Endothelial cell (in vitro differentiated cells): ENCODE data around the gene GAK. TPM values are rescaled to one million over a fixed set of nuclear protein-coding genes. Genes with fewer than 3 reads are reported as not detected.

Experiments used
- DNase-seq: peaks from one replicate; pipeline ENCODE4 v3.0.0; 2021; ENCODE audit warnings: low spot score
- H3K27ac Mint-ChIP-seq: one replicate; pipeline ENCODE4 v1.8.0; 2021; ENCODE audit warnings: mixed read lengths, inconsistent platforms; ENCODE audit not compliant: unreplicated experiment
- H3K27me3 Mint-ChIP-seq: one replicate; pipeline ENCODE4 v1.8.0; 2021; ENCODE audit warnings: mild to moderate bottlenecking, moderate library complexity, mixed read lengths, inconsistent platforms; ENCODE audit not compliant: unreplicated experiment
- H3K36me3 Mint-ChIP-seq: one replicate; pipeline ENCODE4 v1.8.0; 2021; ENCODE audit warnings: mild to moderate bottlenecking, low read depth, mixed read lengths, inconsistent platforms; ENCODE audit not compliant: unreplicated experiment
- H3K4me1 Mint-ChIP-seq: one replicate; pipeline ENCODE4 v1.8.0; 2021; ENCODE audit warnings: mild to moderate bottlenecking, mixed read lengths, inconsistent platforms; ENCODE audit not compliant: unreplicated experiment
- H3K4me3 Mint-ChIP-seq: one replicate; pipeline ENCODE4 v1.8.0; 2021; ENCODE audit warnings: mild to moderate bottlenecking, mixed read lengths, inconsistent platforms; ENCODE audit not compliant: unreplicated experiment
- H3K9me3 Mint-ChIP-seq: one replicate; pipeline ENCODE4 v1.8.0; 2021; ENCODE audit warnings: mixed read lengths, inconsistent platforms; ENCODE audit not compliant: unreplicated experiment
- CTCF ChIP-seq: fragments of 200-600 bp; sonication (generic); IDR thresholded peaks from one replicate; pipeline ENCODE4 v1.5.0; 2021; ENCODE audit warnings: antibody characterized with exemption; ENCODE audit not compliant: unreplicated experiment
- total RNA-seq: library from RNA; stranded (reverse); fragmentation: NEBNext Ultra II Directional; extraction: Animal tissue kit (Norgen Biotek cat#: 25700); gene quantifications from one replicate; pipeline ENCODE4 v1.2.1, GENCODE V29; 2021; ENCODE audit not compliant: unreplicated experiment

The GAK gene
- total RNA-seq, 1 donor from 2014 or later: 112 TPM

GRCh38 chr4:829291-829690 is 102.8 kb downstream of the GAK start:
- TF ChIP-seq CTCF: no peak
- no peak overlapping the region for H3K27ac Mint-ChIP-seq
- H3K4me1 Mint-ChIP-seq: peaks cover 5% of the 10 kb centered on the region
- DNase-seq: no peak
- H3K4me3 Mint-ChIP-seq: no peak overlapping the region
- H3K9me3 Mint-ChIP-seq: no peaks in the 10 kb centered on the region
- H3K27me3 Mint-ChIP-seq: peaks cover 19% of the 10 kb centered on the region
- peaks cover 6% of the 10 kb centered on the region for H3K36me3 Mint-ChIP-seq

GRCh38 chr4:828641-829271 is 103.4 kb downstream of the GAK start:
- no peaks in the 10 kb centered on the region for H3K9me3 Mint-ChIP-seq
- H3K4me3 Mint-ChIP-seq: no peak overlapping the region
- H3K4me1 Mint-ChIP-seq: peaks cover 5% of the 10 kb centered on the region
- peak; percentile 42 for DNase-seq
- peaks cover 15% of the 10 kb centered on the region for H3K27me3 Mint-ChIP-seq
- H3K27ac Mint-ChIP-seq: no peak overlapping the region
- H3K36me3 Mint-ChIP-seq: peaks cover 6% of the 10 kb centered on the region
- TF ChIP-seq CTCF: no peak

- peaks cover 5% of the 10 kb centered on the region for H3K4me1 Mint-ChIP-seq
- DNase-seq: no peak
- peaks cover 18% of the 10 kb centered on the region for H3K27me3 Mint-ChIP-seq
- peak overlapping the region; percentile 61 for H3K4me3 Mint-ChIP-seq
- peak overlapping the region; percentile 65 for H3K27ac Mint-ChIP-seq
- H3K9me3 Mint-ChIP-seq: no peaks in the 10 kb centered on the region
- peaks cover 6% of the 10 kb centered on the region for H3K36me3 Mint-ChIP-seq
- TF ChIP-seq CTCF: no peak
Measured at GRCh38 chr4:827209-828081, 104.7 kb downstream of the GAK start.

- no peak overlapping the region for H3K4me3 Mint-ChIP-seq
- TF ChIP-seq CTCF: no peak
- H3K9me3 Mint-ChIP-seq: no peaks in the 10 kb centered on the region
- H3K27ac Mint-ChIP-seq: no peak overlapping the region
- H3K4me1 Mint-ChIP-seq: peaks cover 5% of the 10 kb centered on the region
- peaks cover 9% of the 10 kb centered on the region for H3K36me3 Mint-ChIP-seq
- peaks cover 24% of the 10 kb centered on the region for H3K27me3 Mint-ChIP-seq
- DNase-seq: no peak
Measured at GRCh38 chr4:826508-827208, 105.5 kb downstream of the GAK start.
